Left kidney (tissue), 2 donors: ENCODE results near the gene PLXNB2. TPM values are rescaled to one million over a fixed set of nuclear protein-coding genes. Genes with fewer than 3 reads are reported as not detected.

Experiments
- DNase-seq: peaks from one replicate; pipeline ENCODE4 v3.0.0-alpha.2; 2013
- polyA plus RNA-seq: library from polyadenylated mRNA; unstranded; fragments of 120-200 nt; gene quantifications from one replicate; pipeline ENCODE4 v1.2.1, GENCODE V29; 2013; ENCODE audit not compliant: insufficient read length

Gene PLXNB2
- polyA plus RNA-seq, 1 donor: 191 TPM

GRCh38 chr22:50236731-50237409 lies 70.6 kb downstream of the PLXNB2 start:
- no peak for DNase-seq

- no peak for DNase-seq
These were observed 74.2 kb downstream of the PLXNB2 start for GRCh38 chr22:50233223-50233622.

GRCh38 chr22:50232481-50233151 lies 74.8 kb downstream of the PLXNB2 start:
- DNase-seq: no peak

- no peak for DNase-seq
These were observed 78.1 kb downstream of the PLXNB2 start for GRCh38 chr22:50229370-50229769.

- DNase-seq: no peak
These were observed 79.1 kb downstream of the PLXNB2 start for GRCh38 chr22:50228366-50228765.

- no peak for DNase-seq
These were observed 79.7 kb downstream of the PLXNB2 start for GRCh38 chr22:50227579-50228215.

GRCh38 chr22:50226875-50227165 lies 80.6 kb downstream of the PLXNB2 start:
- DNase-seq: no peak

- no peak for DNase-seq
These were observed 81.2 kb downstream of the PLXNB2 start for GRCh38 chr22:50226063-50226874.

- no peak for DNase-seq
These were observed 82.1 kb downstream of the PLXNB2 start for GRCh38 chr22:50225200-50225969.

Other genes starting within 250 kb of the PLXNB2 start
- gene TTLL8, start 249.3 kb downstream of the PLXNB2 start, polyA plus RNA-seq: not detected
- gene MLC1, start 222.2 kb downstream of the PLXNB2 start, polyA plus RNA-seq: 0.88 TPM
- 1.2 TPM for gene MOV10L1, start 217.6 kb downstream of the PLXNB2 start, polyA plus RNA-seq
- gene PANX2, start 136.9 kb downstream of the PLXNB2 start, polyA plus RNA-seq: 1.3 TPM
- 20.7 TPM for gene TRABD, start 121.7 kb downstream of the PLXNB2 start, polyA plus RNA-seq
- gene SELENOO, start 106.6 kb downstream of the PLXNB2 start, polyA plus RNA-seq: 20.6 TPM
- gene TUBGCP6, start 62.6 kb downstream of the PLXNB2 start, polyA plus RNA-seq: 39.5 TPM
- 21.7 TPM for gene HDAC10, start 56.4 kb downstream of the PLXNB2 start, polyA plus RNA-seq
- 10.5 TPM for gene MAPK12, start 46.0 kb downstream of the PLXNB2 start, polyA plus RNA-seq
- 7.1 TPM for gene MAPK11, start 37.3 kb downstream of the PLXNB2 start, polyA plus RNA-seq
- gene DENND6B, start 19.4 kb upstream of the PLXNB2 start, polyA plus RNA-seq: 13.9 TPM
- 43.0 TPM for gene PPP6R2, start 35.7 kb upstream of the PLXNB2 start, polyA plus RNA-seq
- 30.6 TPM for gene SBF1, start 167.4 kb upstream of the PLXNB2 start, polyA plus RNA-seq
- gene ADM2, start 173.9 kb upstream of the PLXNB2 start, polyA plus RNA-seq: 4.8 TPM
- 6.1 TPM for gene MIOX, start 179.2 kb upstream of the PLXNB2 start, polyA plus RNA-seq
- 36.1 TPM for gene LMF2, start 200.1 kb upstream of the PLXNB2 start, polyA plus RNA-seq
- 44.1 TPM for gene NCAPH2, start 200.6 kb upstream of the PLXNB2 start, polyA plus RNA-seq
- gene SCO2, start 218.0 kb upstream of the PLXNB2 start, polyA plus RNA-seq: 1.5 TPM
- 1.0 TPM for gene TYMP, start 222.4 kb upstream of the PLXNB2 start, polyA plus RNA-seq
- gene KLHDC7B, start 238.3 kb upstream of the PLXNB2 start, polyA plus RNA-seq: 0.10 TPM